Measurements from ENCODE around the gene KLK1. TPM values are rescaled to one million over a fixed set of nuclear protein-coding genes. Genes with fewer than 3 reads are reported as not detected.

Gene KLK1
- polyA plus RNA-seq = not detected

GRCh38 chr19:50823389-50824042 is at the start of gene KLK1:
KLK1 (minus strand) TSS chr19:50823787; CDS start chr19:50823748, 39 bp downstream.
- H3K36me3 Mint-ChIP-seq = peaks cover 0 to 4% (median 3%) of the 10 kb centered on the region in 3 donors
- no peaks in the 10 kb centered on the region for H3K9me3 Mint-ChIP-seq
- DNase-seq = no peak
- H3K27ac Mint-ChIP-seq = no peak within 1 kb of the TSS
- H3K4me1 Mint-ChIP-seq = peaks cover 0 to 7% of the 10 kb centered on the region in 2 donors
- no peak within 1 kb of the TSS for H3K4me3 Mint-ChIP-seq
- H3K27me3 Mint-ChIP-seq (ENCODE audit: low read depth in 3 of 3) = peaks cover 9 to 26% (median 20%) of the 10 kb centered on the region in 3 donors

- Mint-ChIP-seq H3K27ac (no peak within 1 kb of the TSS), H3K9me3 (peaks cover 0 to 3% (median 0%) of the 10 kb centered on the region in 6 donors), H3K4me3 (no peak within 1 kb of the TSS), H3K36me3 (no peaks in the 10 kb centered on the region), H3K4me1 (no peaks in the 10 kb centered on the region), H3K27me3 (ENCODE audit: low read depth in 3 of 3) (peaks cover 2 to 8% (median 6%) of the 10 kb centered on the region in 3 donors)
- no peak for DNase-seq
These were observed 49.5 kb upstream of the KLK1 start, which contains the start of gene KLK2 for GRCh38 chr19:50873056-50873455. KLK2 (plus strand) TSS chr19:50873439; CDS start chr19:50873474, 35 bp downstream.

- Mint-ChIP-seq H3K4me1 (no peaks in the 10 kb centered on the region), H3K9me3 (peaks cover 0 to 3% (median 0%) of the 10 kb centered on the region in 6 donors), H3K27ac (no peak overlapping the region), H3K4me3 (no peak overlapping the region), H3K36me3 (no peaks in the 10 kb centered on the region), H3K27me3 (ENCODE audit: low read depth in 3 of 3) (peaks cover 2 to 9% (median 7%) of the 10 kb centered on the region in 3 donors)
- DNase-seq = no peak
These were observed 47.0 kb upstream of the KLK1 start for GRCh38 chr19:50870417-50871089.

DNA sequence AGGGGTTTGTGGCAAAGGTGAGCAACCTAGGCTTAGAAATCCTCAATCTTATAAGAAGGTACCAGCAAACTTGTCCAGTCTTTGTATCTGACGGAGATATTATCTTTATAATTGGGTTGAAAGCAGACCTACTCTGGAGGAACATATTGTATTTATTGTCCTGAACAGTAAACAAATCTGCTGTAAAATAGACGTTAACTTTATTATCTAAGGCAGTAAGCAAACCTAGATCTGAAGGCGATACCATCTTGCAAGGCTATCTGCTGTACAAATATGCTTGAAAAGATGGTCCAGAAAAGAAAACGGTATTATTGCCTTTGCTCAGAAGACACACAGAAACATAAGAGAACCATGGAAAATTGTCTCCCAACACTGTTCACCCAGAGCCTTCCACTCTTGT is 45.9 kb upstream of the KLK1 start:
- Mint-ChIP-seq H3K27me3 (ENCODE audit: low read depth in 3 of 3) (peaks cover 2 to 11% (median 8%) of the 10 kb centered on the region in 3 donors), H3K9me3 (peaks cover 0 to 3% (median 0%) of the 10 kb centered on the region in 6 donors), H3K4me3 (no peak overlapping the region), H3K27ac (no peak overlapping the region), H3K36me3 (no peaks in the 10 kb centered on the region), H3K4me1 (no peaks in the 10 kb centered on the region)
- no peak for DNase-seq

DNA sequence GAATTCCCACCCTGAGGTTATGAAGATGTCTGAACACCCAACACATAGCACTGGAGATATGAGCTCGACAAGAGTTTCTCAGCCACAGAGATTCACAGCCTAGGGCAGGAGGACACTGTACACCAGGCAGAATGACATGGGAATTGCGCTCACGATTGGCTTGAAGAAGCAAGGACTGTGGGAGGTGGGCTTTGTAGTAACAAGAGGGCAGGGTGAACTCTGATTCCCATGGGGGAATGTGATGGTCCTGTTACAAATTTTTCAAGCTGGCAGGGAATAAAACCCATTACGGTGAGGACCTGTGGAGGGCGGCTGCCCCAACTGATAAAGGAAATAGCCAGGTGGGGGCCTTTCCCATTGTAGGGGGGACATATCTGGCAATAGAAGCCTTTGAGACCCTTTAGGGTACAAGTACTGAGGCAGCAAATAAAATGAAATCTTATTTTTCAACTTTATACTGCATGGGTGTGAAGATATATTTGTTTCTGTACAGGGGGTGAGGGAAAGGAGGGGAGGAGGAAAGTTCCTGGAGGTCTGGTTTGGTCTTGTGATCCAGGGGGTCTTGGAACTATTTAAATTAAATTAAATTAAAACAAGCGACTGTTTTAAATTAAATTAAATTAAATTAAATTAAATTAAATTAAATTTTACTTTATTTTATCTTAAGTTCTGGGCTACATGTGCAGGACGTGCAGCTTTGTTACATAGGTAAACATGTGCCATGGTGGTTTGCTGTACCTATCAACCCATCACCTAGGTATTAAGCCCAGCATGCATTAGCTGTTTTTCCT is 38.1 kb upstream of the KLK1 start:
- Mint-ChIP-seq H3K4me1 (no peaks in the 10 kb centered on the region), H3K27me3 (ENCODE audit: low read depth in 3 of 3) (peaks cover 4 to 15% (median 6%) of the 10 kb centered on the region in 3 donors), H3K9me3 (no peaks in the 10 kb centered on the region), H3K36me3 (peaks cover 0 to 4% (median 0%) of the 10 kb centered on the region in 3 donors), H3K27ac (no peak overlapping the region), H3K4me3 (no peak overlapping the region)
- no peak for DNase-seq

DNA sequence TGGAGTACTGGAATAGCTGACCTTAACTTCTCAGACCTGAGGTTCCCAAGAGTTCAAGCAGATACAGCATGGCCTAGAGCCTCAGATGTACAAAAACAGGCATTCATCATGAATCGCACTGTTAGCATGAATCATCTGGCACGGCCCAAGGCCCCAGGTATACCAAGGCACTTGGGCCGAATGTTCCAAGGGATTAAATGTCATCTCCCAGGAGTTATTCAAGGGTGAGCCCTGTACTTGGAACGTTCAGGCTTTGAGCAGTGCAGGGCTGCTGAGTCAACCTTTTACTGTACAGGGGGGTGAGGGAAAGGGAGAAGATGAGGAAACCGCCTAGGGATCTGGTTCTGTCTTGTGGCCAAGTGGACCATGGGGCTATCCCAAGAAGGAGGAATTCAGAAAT is 37.4 kb upstream of the KLK1 start:
- H3K4me3 Mint-ChIP-seq = no peak overlapping the region
- no peaks in the 10 kb centered on the region for H3K9me3 Mint-ChIP-seq
- H3K27me3 Mint-ChIP-seq (ENCODE audit: low read depth in 3 of 3) = peaks cover 4 to 15% (median 6%) of the 10 kb centered on the region in 3 donors
- no peaks in the 10 kb centered on the region for H3K4me1 Mint-ChIP-seq
- no peak for DNase-seq
- H3K36me3 Mint-ChIP-seq = peaks cover 0 to 4% (median 0%) of the 10 kb centered on the region in 3 donors
- no peak overlapping the region for H3K27ac Mint-ChIP-seq

DNA sequence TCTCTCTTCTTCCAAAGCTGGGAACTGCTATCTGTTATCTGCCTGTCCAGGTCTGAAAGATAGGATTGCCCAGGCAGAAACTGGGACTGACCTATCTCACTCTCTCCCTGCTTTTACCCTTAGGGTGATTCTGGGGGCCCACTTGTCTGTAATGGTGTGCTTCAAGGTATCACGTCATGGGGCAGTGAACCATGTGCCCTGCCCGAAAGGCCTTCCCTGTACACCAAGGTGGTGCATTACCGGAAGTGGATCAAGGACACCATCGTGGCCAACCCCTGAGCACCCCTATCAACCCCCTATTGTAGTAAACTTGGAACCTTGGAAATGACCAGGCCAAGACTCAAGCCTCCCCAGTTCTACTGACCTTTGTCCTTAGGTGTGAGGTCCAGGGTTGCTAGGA is 36.3 kb upstream of the KLK1 start:
- H3K4me1 Mint-ChIP-seq = no peaks in the 10 kb centered on the region
- H3K36me3 Mint-ChIP-seq = peaks cover 0 to 4% (median 0%) of the 10 kb centered on the region in 3 donors
- no peaks in the 10 kb centered on the region for H3K9me3 Mint-ChIP-seq
- no peak overlapping the region for H3K27ac Mint-ChIP-seq
- H3K4me3 Mint-ChIP-seq = no peak overlapping the region
- peaks cover 4 to 13% (median 10%) of the 10 kb centered on the region in 3 donors for H3K27me3 Mint-ChIP-seq (ENCODE audit: low read depth in 3 of 3)
- DNase-seq = no peak

- no peaks in the 10 kb centered on the region for H3K4me1 Mint-ChIP-seq
- no peak overlapping the region for H3K27ac Mint-ChIP-seq
- H3K4me3 Mint-ChIP-seq = no peak overlapping the region
- H3K9me3 Mint-ChIP-seq = no peaks in the 10 kb centered on the region
- no peak for DNase-seq
- H3K36me3 Mint-ChIP-seq = peaks cover 0 to 4% (median 0%) of the 10 kb centered on the region in 3 donors
- H3K27me3 Mint-ChIP-seq (ENCODE audit: low read depth in 3 of 3) = peaks cover 8 to 13% (median 10%) of the 10 kb centered on the region in 3 donors
These were observed 35.3 kb upstream of the KLK1 start for GRCh38 chr19:50858886-50859285.

GRCh38 chr19:50857366-50857765 is 33.8 kb upstream of the KLK1 start:
- DNase-seq = no peak
- Mint-ChIP-seq H3K27ac (no peak overlapping the region), H3K36me3 (peaks cover 0 to 4% (median 0%) of the 10 kb centered on the region in 3 donors), H3K27me3 (ENCODE audit: low read depth in 3 of 3) (peaks cover 7 to 17% (median 8%) of the 10 kb centered on the region in 3 donors), H3K9me3 (no peaks in the 10 kb centered on the region), H3K4me1 (no peaks in the 10 kb centered on the region), H3K4me3 (no peak overlapping the region)

- Mint-ChIP-seq H3K9me3 (no peaks in the 10 kb centered on the region), H3K27ac (no peak within 1 kb of the TSS), H3K4me3 (no peak within 1 kb of the TSS), H3K27me3 (ENCODE audit: low read depth in 3 of 3) (peaks cover 6 to 9% (median 9%) of the 10 kb centered on the region in 3 donors), H3K4me1 (no peaks in the 10 kb centered on the region), H3K36me3 (peaks cover 0 to 4% (median 0%) of the 10 kb centered on the region in 3 donors)
- DNase-seq = no peak
These were observed 31.2 kb upstream of the KLK1 start, which contains the start of gene KLK3 for GRCh38 chr19:50854636-50855410. KLK3 (plus strand) TSS chr19:50854915; CDS start chr19:50854956, 41 bp downstream.

DNA sequence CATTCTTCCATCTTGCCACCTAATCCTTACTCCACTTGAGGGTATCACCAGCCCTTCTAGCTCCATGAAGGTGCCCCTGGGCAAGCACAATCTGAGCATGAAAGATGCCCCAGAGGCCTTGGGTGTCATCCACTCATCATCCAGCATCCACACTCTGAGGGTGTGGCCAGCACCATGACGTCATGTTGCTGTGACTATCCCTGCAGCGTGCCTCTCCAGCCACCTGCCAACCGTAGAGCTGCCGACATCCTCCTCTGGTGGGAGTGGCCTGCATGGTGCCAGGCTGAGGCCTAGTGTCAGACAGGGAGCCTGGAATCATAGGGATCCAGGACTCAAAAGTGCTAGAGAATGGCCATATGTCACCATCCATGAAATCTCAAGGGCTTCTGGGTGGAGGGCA is 28.0 kb upstream of the KLK1 start:
- peaks cover 6% of the 10 kb centered on the region in 3 donors for H3K27me3 Mint-ChIP-seq (ENCODE audit: low read depth in 3 of 3)

DNA sequence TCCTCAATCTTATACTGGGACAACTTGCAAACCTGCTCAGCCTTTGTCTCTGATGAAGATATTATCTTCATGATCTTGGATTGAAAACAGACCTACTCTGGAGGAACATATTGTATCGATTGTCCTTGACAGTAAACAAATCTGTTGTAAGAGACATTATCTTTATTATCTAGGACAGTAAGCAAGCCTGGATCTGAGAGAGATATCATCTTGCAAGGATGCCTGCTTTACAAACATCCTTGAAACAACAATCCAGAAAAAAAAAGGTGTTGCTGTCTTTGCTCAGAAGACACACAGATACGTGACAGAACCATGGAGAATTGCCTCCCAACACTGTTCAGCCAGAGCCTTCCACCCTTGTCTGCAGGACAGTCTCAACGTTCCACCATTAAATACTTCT is 27.2 kb upstream of the KLK1 start:
- no peak overlapping the region for H3K4me3 Mint-ChIP-seq
- peaks cover 3 to 6% (median 5%) of the 10 kb centered on the region in 3 donors for H3K27me3 Mint-ChIP-seq (ENCODE audit: low read depth in 3 of 3)
- no peak for DNase-seq
- H3K9me3 Mint-ChIP-seq = no peaks in the 10 kb centered on the region
- H3K36me3 Mint-ChIP-seq = no peaks in the 10 kb centered on the region
- H3K27ac Mint-ChIP-seq = no peak overlapping the region
- no peaks in the 10 kb centered on the region for H3K4me1 Mint-ChIP-seq

More for the DNA sequence above, 28.0 kb upstream of the KLK1 start:
- Mint-ChIP-seq H3K4me1 (no peaks in the 10 kb centered on the region), H3K36me3 (no peaks in the 10 kb centered on the region), H3K27ac (no peak overlapping the region), H3K9me3 (no peaks in the 10 kb centered on the region), H3K4me3 (no peak overlapping the region)
- no peak for DNase-seq

- Mint-ChIP-seq H3K36me3 (peaks cover 0 to 7% (median 0%) of the 10 kb centered on the region in 3 donors), H3K4me1 (no peaks in the 10 kb centered on the region), H3K9me3 (peaks cover 0 to 10% (median 3%) of the 10 kb centered on the region in 6 donors), H3K27me3 (ENCODE audit: low read depth in 3 of 3) (peaks cover 1 to 6% (median 2%) of the 10 kb centered on the region in 3 donors), H3K27ac (no peak overlapping the region), H3K4me3 (no peak overlapping the region)
- DNase-seq = no peak
These were observed 20.8 kb upstream of the KLK1 start for GRCh38 chr19:50844296-50844935.
